Sigmoid colon (tissue), 4 donors: Measurements from ENCODE around the gene PDHB.

Experiments used
- CTCF ChIP-seq, 4 experiments: fragments of 450-650 bp in 3 of 4; fragments of 200-600 bp in 1 of 4; IDR thresholded peaks; one replicate each; pipeline ENCODE4 v1.5.1; 2016 to 2019; ENCODE audit warnings: antibody characterized with exemption in 4 of 4, mild to moderate bottlenecking in 3 of 4, moderate library complexity in 2 of 4
- EP300 ChIP-seq, 4 donors: sonication (generic); formaldehyde crosslinking; IDR thresholded peaks; one replicate each; pipeline ENCODE4 v1.6.1; 2017; ENCODE audit warnings: antibody characterized with exemption in 4 of 4

GRCh38 chr3:58470363-58471024 lies 36.9 kb upstream of the PDHB start:
- TF ChIP-seq CTCF (IDR thresholded peaks at IDR 0.05) (no peak), EP300 (IDR thresholded peaks at IDR 0.05) (no peak)
